GM12878 (cell line): ENCODE measurements around the gene PRM1. TPM values are rescaled to one million over a fixed set of nuclear protein-coding genes. Genes with fewer than 3 reads are reported as not detected.

Experiments used
- ATAC-seq: fragments of 200-7000 bp; cut with Tn5 transposase; 3 replicates; pipeline ENCODE4 v1.9.1; 2020; ENCODE audit warnings: mild to moderate bottlenecking, moderate library complexity
- BruUV-seq: library from RNA; stranded (reverse); fragments of 400-500 nt; replicated peaks from 2 replicates; lab custom pipeline; 2021; lab: Mats Ljungman, UMichigan
- CTCF ChIA-PET: fragments of 300-600 bp; sonication (Branson Sonifier 250); formaldehyde crosslinking; extraction: SDS; loops from one replicate; lab custom pipeline; 2021; ENCODE audit warnings: inconsistent platforms; lab: Yijun Ruan, JAX
- POLR2A ChIA-PET: fragments of 350-600 bp; formaldehyde crosslinking; extraction: SDS; loops from one replicate; lab custom pipeline; 2021; ENCODE audit warnings: inconsistent platforms; lab: Charles Lee
- RAD21 ChIA-PET: fragments of 300-600 bp; sonication (Branson Sonifier 250); formaldehyde crosslinking; loops from one replicate; lab custom pipeline; 2023; ENCODE audit warnings: antibody characterized with exemption; ENCODE audit not compliant: unreplicated experiment; lab: Charles Lee
- SMC1A ChIA-PET: fragments of 300-600 bp; sonication (Branson Sonifier 250); formaldehyde crosslinking; loops from one replicate; lab custom pipeline; 2023; ENCODE audit not compliant: unreplicated experiment, uncharacterized antibody; lab: Charles Lee
- DNase-seq: peaks from one replicate; pipeline ENCODE4 v3.0.0-alpha.2; 2011; ENCODE audit warnings: low read depth, low spot score
- FAIRE-seq: peaks from 3 replicates; lab custom pipeline; 2011; peaks lifted over from hg19 to GRCh38; lab: Jason Lieb, UNC
- H2AFZ ChIP-seq: 2 replicates; pipeline ENCODE4 v1.6.0; 2011; ENCODE audit warnings: low read depth, low read length, control low read depth; ENCODE audit not compliant: control insufficient read depth
- H3K27ac ChIP-seq: 2 replicates; pipeline ENCODE4 v1.5.1; 2011; ENCODE audit warnings: control low read depth; ENCODE audit not compliant: control insufficient read depth, insufficient read depth
- H3K27me3 ChIP-seq, 2 experiments: replicated peaks in 1 of 2; 2 replicates each; pipeline versions ENCODE4 v1.6.0 to v1.6.1; 2011; ENCODE audit warnings: low read length in 1 of 2; ENCODE audit not compliant: control insufficient read depth in 2 of 2, insufficient read depth in 2 of 2
- H3K36me3 ChIP-seq, 2 experiments: 2 replicates each; pipeline ENCODE4 v1.5.1; 2011; ENCODE audit warnings: low read length in 1 of 2; ENCODE audit not compliant: control insufficient read depth in 2 of 2, insufficient read depth in 2 of 2
- H3K4me1 ChIP-seq: 2 replicates; pipeline ENCODE4 v1.6.1; 2011; ENCODE audit warnings: mild to moderate bottlenecking, low read length, moderate library complexity, mixed read lengths; ENCODE audit not compliant: control insufficient read depth, insufficient read depth
- H3K4me2 ChIP-seq: 2 replicates; pipeline ENCODE4 v1.6.0; 2011; ENCODE audit warnings: control low read depth; ENCODE audit not compliant: control insufficient read depth, insufficient read depth
- H3K4me3 ChIP-seq: fragments of 200-600 bp; sonication (generic); 2 replicates; pipeline ENCODE4 v1.5.1; 2016
- H3K79me2 ChIP-seq: 2 replicates; pipeline ENCODE4 v1.6.0; 2011; ENCODE audit warnings: low read length; ENCODE audit not compliant: control insufficient read depth, insufficient read depth
- H3K9ac ChIP-seq: 2 replicates; pipeline ENCODE4 v1.8.0; 2011; ENCODE audit warnings: low read length, control low read depth, mixed read lengths; ENCODE audit not compliant: control insufficient read depth, insufficient read depth
- H3K9me3 ChIP-seq: replicated peaks from 3 replicates; pipeline ENCODE4 v1.5.1; 2011; ENCODE audit warnings: mild to moderate bottlenecking, low read length; ENCODE audit not compliant: control insufficient read depth, insufficient read depth
- H4K20me1 ChIP-seq: 2 replicates; pipeline ENCODE4 v1.6.0; 2011; ENCODE audit not compliant: control insufficient read depth, insufficient read depth
- CUX1 ChIP-seq: IDR thresholded peaks from 2 replicates; pipeline ENCODE4 v1.6.1; 2012; ENCODE audit warnings: improper control_type of control experiment, low read depth, low read length; ENCODE audit not compliant: insufficient replicate concordance
- DPF2 ChIP-seq: fragments of 450-650 bp; IDR thresholded peaks from 2 replicates; pipeline ENCODE4 v1.6.1; 2017; ENCODE audit warnings: mild to moderate bottlenecking
- IKZF1 ChIP-seq: fragments of 450-650 bp; conservative IDR thresholded peaks from 2 replicates; pipeline ENCODE4 v1.6.1; 2017; ENCODE audit warnings: antibody characterized with exemption, mild to moderate bottlenecking
- IRF3 ChIP-seq: fragments of 450-650 bp; IDR thresholded peaks from 2 replicates; pipeline ENCODE4 v1.6.1; 2014; ENCODE audit warnings: mild to moderate bottlenecking
- MXI1 ChIP-seq: fragments of 150-350 bp; IDR thresholded peaks from 2 replicates; pipeline ENCODE4 v1.6.1; 2011; ENCODE audit warnings: low read depth, mild to moderate bottlenecking, inconsistent platforms, low read length, improper control_type of control experiment
- NFIC ChIP-seq: IDR thresholded peaks from 2 replicates; pipeline ENCODE4 v1.6.1; 2012; ENCODE audit warnings: low read depth, mild to moderate bottlenecking, inconsistent platforms, low read length, moderate library complexity
- POLR2AphosphoS2 ChIP-seq: IDR thresholded peaks from 2 replicates; pipeline ENCODE4 v1.6.1; 2011; ENCODE audit warnings: low read depth, mild to moderate bottlenecking, low read length, improper control_type of control experiment, moderate library complexity
- RELA ChIP-seq: fragments of 450-650 bp; IDR thresholded peaks from 2 replicates; pipeline ENCODE4 v1.8.0; 2014; ENCODE audit warnings: borderline replicate concordance; ENCODE audit not compliant: partially characterized antibody
- SIN3A ChIP-seq: IDR thresholded peaks from 2 replicates; pipeline ENCODE4 v1.6.1; 2012; ENCODE audit warnings: low read depth, low read length, improper control_type of control experiment
- SIX5 ChIP-seq: IDR thresholded peaks from 2 replicates; pipeline ENCODE4 v1.6.1; 2011; ENCODE audit warnings: mild to moderate bottlenecking, low read depth, low read length, moderate library complexity; ENCODE audit not compliant: severe bottlenecking
- SMARCA5 ChIP-seq: fragments of 450-650 bp; IDR thresholded peaks from 2 replicates; pipeline ENCODE4 v1.6.1; 2017; ENCODE audit warnings: mild to moderate bottlenecking
- SRF ChIP-seq, 2 experiments: IDR thresholded peaks; 2 replicates each; pipeline ENCODE4 v1.6.1; 2011; ENCODE audit warnings: low read depth in 2 of 2, low read length in 2 of 2, mild to moderate bottlenecking in 1 of 2, moderate library complexity in 1 of 2
- SUZ12 ChIP-seq: fragments of 200-600 bp; sonication (generic); IDR thresholded peaks from one replicate; pipeline ENCODE4 v1.6.1; 2018; ENCODE audit warnings: antibody characterized with exemption, mild to moderate bottlenecking; ENCODE audit not compliant: unreplicated experiment
- TCF12 ChIP-seq: IDR thresholded peaks from 2 replicates; pipeline ENCODE4 v1.6.1; 2011; ENCODE audit warnings: low read depth, mild to moderate bottlenecking, low read length
- USF1 ChIP-seq: IDR thresholded peaks from 2 replicates; pipeline ENCODE4 v1.6.1; 2011; ENCODE audit warnings: borderline replicate concordance, low read depth, mild to moderate bottlenecking, moderate library complexity, mixed read lengths, low read length; ENCODE audit not compliant: insufficient read depth; ENCODE audit errors: extremely low read length
- ZNF274 ChIP-seq: IDR thresholded peaks from one replicate; pipeline ENCODE4 v1.8.0; 2011; ENCODE audit not compliant: insufficient read length, insufficient read depth
- WGBS: methylation state at CpG from one replicate; pipeline ENCODE4 v1.1.6; 2016; ENCODE audit warnings: low lambda C conversion rate; ENCODE audit not compliant: insufficient replicate concordance, insufficient coverage; ENCODE audit errors: missing lambda C conversion rate; 5-methylcytosine and 5-hydroxymethylcytosine counted together
- in situ Hi-C: fragments of 300-500 bp; cut with MboI; formaldehyde crosslinking; loops from 9 replicates; pipeline ENCODE4 v1.14.3; 2018; ENCODE audit warnings: mixed read lengths
- intact Hi-C: fragments of 100-400 bp; cut with micrococcal nuclease; formaldehyde crosslinking; loops from one replicate; pipeline ENCODE4 v1.14.2; 2022; ENCODE audit not compliant: unreplicated experiment
- polyA plus RNA-seq, 11 experiments: library from polyadenylated mRNA; depleted of rRNA in 4 of 11; unstranded in 6 of 11; stranded (reverse) in 5 of 11; fragments of >200 nt; fragmentation: Nextera tagmentation in 4 of 11; fragmentation: Illumina TruSeq in 1 of 11; extraction: Ambion mirVana in 4 of 11; extraction: Trizol in 1 of 11; gene quantifications; 1 replicate in 1 of 11; 2 replicates in 10 of 11; pipeline versions ENCODE4 v1.2.1 to v1.2.3, GENCODE V29; 2011 to 2016; ENCODE audit warnings: inconsistent platforms in 2 of 11, missing spikeins in 2 of 11, low read depth in 1 of 11
- total RNA-seq, 4 experiments: library from RNA; depleted of rRNA in 3 of 4; stranded (reverse); fragments of >200 nt in 3 of 4; fragmentation: Illumina TruSeq in 1 of 4; extraction: Trizol in 1 of 4; gene quantifications; 2 replicates each; pipeline versions ENCODE4 v1.2.1 to v1.2.3, GENCODE V29; 2013 to 2021

PRM1 gene
- total and polyA plus RNA-seq, 10 of the 15 experiments (the other 5 are each of a cell fraction or from before 2014, with no cell fraction given) = 0.20 TPM; not detected in 9

GRCh38 chr16:11297492-11298142 lies 16.5 kb upstream of the PRM1 start:
- RAD21 ChIA-PET = interaction anchor here (0.8 to 6.8 kb wide), 27 partner anchors 12 to 349 kb away, joined by 3 to 206 read pairs (median 9); partner anchors contain the start of genes PRM2 and SOCS1
- Histone ChIP-seq H4K20me1 (no peaks in the 10 kb centered on the region), H3K4me1 (peaks cover 57% of the 10 kb centered on the region)
- TF ChIP-seq TCF12 (peak; percentile 99), POLR2AphosphoS2 (no peak), DPF2 (peak; percentile 95), SUZ12 (no peak), NFIC (no peak), SIN3A (no peak), IKZF1 (peak; percentile 96), IRF3 (no peak), MXI1 (0 out of 2 replicates have a peak, but pooled peaks have one; percentile 21), RELA (peak; percentile 65), SMARCA5 (peak; percentile 68), SRF (IDR thresholded peaks at IDR 0.05; ENCODE audit: low read depth in 2 of 2, low read length in 2 of 2) (no peak), ZNF274 (no peak), SIX5 (no peak), CUX1 (peak; percentile 32), USF1 (peak; percentile 79)

More at GRCh38 chr16:11297492-11298142, 16.5 kb upstream of the PRM1 start:
- H3K4me2 ChIP-seq = peak overlapping the region; percentile 89
- WGBS = 2% methylated on average over 18 of the region's 19 CpGs
- H2AFZ ChIP-seq = no peak overlapping the region; the same call in 1 of the 2 replicates
- SMC1A ChIA-PET = interaction anchor here (0.8 to 8.4 kb wide), 36 partner anchors 9 to 347 kb away, joined by 3 to 194 read pairs (median 4); partner anchors contain the start of genes PRM3, SOCS1 and TNP2
- H3K9me3 ChIP-seq = no peaks in the 10 kb centered on the region
- H3K9ac ChIP-seq = peak overlapping the region; percentile 69
- in situ Hi-C loops = no loop called here
- H3K27me3 ChIP-seq = no peaks in the 10 kb centered on the region
- no peaks in the 10 kb centered on the region; the same call in 1 of the 2 replicates for H3K79me2 ChIP-seq
- peak; percentile 91 for ATAC-seq
- no peaks in the 10 kb centered on the region for H3K36me3 ChIP-seq
- FAIRE-seq = peak; percentile 83
- peak overlapping the region; percentile 91 for H3K27ac ChIP-seq
- CTCF ChIA-PET = interaction anchor here (0.8 to 7.4 kb wide), 20 partner anchors 12 to 344 kb away, joined by 3 to 104 read pairs (median 5); partner anchors contain the start of gene SOCS1
- intact Hi-C loops = loop anchor here (1.0 to 5.0 kb wide), 5 partner anchors 42 to 333 kb away; no protein-coding TSS in a partner anchor
- BruUV-seq = no TSS peak
- POLR2A ChIA-PET = interaction anchor here (0.5 to 6.0 kb wide), 17 partner anchors 9 to 348 kb away, joined by 3 to 85 read pairs (median 5); partner anchors contain the start of gene SOCS1
- H3K4me3 ChIP-seq = peak overlapping the region; percentile 30; the same call in 1 of the 2 replicates
- peak; percentile 92 for DNase-seq
